GM18526 (cell line): ENCODE measurements around the gene CRADD.
A peak's percentile ranks its signal among the peaks of the same experiment; 100 is the strongest.

ENCODE experiments used
- POLR2A ChIP-seq: IDR thresholded peaks from 3 replicates; pipeline ENCODE4 v1.6.1; 2011; ENCODE audit not compliant: insufficient read length; ENCODE audit errors: extremely low read depth

The CRADD gene

DNA sequence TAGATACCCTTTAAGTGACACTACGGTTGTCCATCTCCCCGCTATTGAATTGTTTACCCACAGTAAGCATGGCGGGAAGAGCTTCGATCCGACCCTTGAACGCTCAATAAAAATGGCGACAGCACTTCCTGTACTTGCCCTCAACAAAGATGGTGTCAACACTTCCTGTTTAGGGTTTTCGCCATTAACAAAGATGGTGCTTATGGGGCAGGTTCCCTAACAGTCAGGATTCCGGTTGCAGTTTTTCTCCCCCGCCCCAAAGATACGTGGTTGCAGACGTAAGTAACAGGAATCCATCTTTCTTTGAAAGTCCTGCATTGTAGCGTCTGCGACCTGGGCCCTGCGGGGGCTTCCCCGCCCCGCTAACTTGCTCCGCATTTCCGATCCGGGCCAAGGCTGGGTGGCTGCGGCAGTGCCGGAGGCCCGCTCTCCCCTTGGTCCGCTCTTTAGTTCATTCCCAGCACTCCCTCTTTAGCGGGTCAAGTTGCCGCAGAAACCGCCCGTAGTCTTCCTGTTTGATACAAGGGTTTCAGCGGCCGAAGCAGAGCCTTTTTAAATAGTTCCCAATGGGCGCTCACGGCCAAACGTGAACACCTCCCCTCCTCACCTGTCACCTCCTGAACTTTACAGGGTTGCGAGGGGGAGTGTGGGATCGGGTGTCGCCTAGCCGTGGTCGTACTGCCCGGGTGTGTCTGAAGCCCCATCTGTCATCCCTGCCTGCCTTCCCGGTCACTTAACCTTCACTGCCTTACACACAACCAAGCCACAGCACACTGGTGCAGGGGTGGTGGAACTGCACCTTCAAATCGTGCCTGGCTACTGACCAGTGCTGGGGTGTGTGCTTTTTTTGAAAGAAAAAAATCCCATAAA is at the start of gene CRADD:
Gene CRADD (plus strand): TSS at position 181 of the 870 bp plus-strand sequence.
- peak; percentile 78 for TF ChIP-seq POLR2A

DNA sequence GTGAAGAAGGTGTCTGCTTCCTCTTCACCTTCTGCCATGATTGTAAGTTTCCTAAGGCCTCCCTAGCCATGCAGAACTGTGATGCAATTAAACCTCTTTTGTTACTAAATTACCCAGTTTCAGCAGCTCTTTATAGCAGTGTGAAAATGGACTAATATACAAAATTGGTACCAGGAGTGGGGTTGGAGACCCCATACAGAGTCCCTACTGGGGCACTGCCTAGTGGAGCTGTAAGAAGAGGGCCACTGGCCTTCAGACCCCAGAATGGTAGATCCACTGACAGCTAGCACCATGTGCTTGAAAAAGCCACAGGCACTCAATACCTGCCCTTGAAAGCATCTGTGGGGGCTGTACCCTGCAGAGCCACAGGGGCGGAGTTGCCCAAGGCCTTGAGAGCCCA is 44.8 kb upstream of the CRADD start:
- TF ChIP-seq POLR2A, result no peak

DNA sequence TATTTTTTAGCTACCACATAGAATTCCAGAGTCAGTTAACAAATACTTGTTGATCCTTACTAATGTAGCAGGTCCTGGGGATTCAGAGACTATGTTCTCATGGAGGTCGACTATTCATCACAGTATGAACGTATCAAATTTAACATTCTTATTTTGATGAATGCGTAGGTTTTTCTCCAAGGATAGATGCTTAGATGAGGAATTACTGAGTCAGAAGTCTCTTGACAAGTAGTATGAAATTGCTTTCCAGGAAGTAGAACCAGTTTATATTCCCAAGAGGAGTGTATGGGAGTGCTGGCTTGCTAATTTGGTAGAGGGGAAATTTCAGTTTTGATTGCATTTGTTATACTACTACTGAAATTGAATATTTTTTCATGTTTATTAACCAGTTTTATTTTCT is 42.8 kb upstream of the CRADD start:
- TF ChIP-seq POLR2A, result no peak

- TF ChIP-seq POLR2A, result no peak
Observed at GRCh38 chr12:93636708-93637107, 40.5 kb upstream of the CRADD start.

DNA sequence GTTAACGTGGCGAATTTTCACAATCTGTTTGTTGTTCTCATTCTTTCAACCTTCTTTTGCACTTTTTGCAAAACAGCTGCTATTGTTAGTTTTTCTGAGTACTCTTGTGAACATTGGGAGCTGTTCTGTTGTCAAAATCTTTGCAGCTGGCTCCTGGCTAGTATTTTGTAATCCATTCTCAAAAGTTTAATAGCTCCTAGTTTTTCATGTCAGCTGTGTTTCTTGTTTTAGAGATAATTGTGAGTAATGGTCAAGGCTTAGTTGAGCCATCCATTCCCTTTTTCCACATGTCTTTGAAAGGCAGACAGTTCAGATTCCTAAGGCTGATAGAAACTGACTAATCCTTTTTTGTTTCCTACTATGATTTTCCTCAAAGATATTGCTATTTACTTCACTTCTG is 39.1 kb upstream of the CRADD start:
- TF ChIP-seq POLR2A, result no peak

DNA sequence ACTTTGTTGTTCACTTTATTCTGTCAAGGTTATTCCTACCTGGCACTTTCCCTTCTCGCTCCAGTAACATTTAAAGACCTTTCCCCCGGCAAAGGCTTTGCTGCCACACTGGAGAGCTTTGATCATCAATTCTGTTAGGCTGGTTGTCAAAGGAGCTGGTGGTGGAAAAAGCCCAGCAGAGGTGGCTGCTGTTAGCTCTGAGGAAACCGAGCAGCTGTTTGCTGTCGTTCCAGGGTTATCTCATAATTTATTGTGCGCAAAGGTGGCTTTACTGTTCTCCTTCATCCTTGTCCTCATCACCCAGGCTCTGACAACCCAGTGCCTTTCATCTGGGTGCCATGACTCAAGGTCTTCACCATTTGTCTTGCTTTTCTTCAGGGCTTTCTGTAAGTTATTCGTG is 38.2 kb upstream of the CRADD start:
- TF ChIP-seq POLR2A, result no peak

DNA sequence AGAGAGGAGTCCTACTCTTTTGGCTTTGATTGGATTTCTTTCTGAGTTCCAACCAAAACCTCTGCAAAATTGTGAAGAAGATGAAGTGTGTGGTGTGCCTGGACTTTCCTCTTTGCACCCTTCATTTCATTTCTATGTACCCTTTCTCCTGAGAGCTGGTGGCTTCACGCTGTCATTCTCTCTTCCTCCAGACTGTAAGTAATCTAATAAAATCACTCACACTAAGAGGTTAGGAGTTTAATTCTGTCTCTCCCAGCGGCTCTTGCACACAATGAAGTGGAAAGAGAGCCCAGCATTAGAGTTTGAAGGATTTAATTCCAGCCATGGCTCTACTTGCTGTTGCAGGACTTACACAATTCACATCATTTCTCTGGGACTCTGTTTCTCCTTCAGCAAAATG is 37.8 kb upstream of the CRADD start:
- no peak for TF ChIP-seq POLR2A

DNA sequence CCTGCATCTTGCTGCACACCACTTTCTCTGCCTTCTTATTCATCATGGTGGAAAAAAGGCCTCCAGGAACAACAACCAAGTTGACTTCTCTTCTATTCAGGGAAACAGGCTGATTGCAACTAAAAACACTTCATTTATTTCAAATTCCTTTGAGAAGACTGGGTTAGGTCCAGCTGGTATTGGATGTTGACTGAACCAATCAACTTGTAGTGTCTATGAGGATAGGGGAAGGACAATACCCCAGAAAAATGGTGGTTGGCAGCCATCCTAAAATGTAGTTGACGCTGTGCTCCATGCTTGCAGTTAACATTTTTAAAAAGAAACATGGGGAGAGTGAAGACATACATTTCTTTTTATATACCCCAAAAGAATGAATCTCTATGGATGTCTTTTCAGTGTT is 34.4 kb upstream of the CRADD start:
- no peak for TF ChIP-seq POLR2A

- TF ChIP-seq POLR2A, result no peak
Observed at GRCh38 chr12:93645702-93646101, 31.5 kb upstream of the CRADD start.

DNA sequence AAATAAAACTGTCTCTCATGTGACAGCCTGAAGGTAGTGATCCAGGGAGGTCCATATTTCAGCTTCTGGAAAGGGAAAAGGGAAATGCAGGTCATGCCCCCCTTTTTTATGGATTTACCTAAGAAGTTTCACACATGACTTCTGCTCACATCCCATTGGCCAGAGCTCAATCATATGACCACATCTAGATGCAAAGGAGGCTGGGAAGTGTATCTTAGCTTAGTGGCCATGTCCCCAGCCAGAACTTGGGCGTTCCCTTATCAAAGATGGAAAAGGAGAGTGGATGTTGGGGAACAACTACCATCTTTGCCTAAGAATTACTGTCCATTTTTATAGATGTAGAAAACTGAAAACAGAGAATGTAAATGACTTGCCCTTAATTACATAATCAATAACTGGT is 26.5 kb upstream of the CRADD start:
- no peak for TF ChIP-seq POLR2A

DNA sequence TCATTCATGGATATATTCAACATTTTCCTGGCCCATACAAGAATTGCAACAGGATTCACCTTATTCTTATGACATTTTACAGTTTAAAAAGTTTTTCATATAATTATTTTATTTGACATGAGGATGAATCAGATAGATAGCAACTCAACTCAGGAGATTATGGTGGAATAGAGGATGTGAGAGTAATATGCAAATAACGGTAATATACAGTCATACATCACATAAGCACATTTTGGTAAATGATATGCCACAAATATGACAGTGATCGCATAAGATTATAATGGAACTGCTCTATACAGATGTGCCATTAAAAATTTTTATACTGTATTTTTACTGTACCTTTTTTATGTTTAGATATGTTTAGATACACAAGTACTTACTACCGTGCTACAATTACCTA is 24.1 kb upstream of the CRADD start:
- no peak for TF ChIP-seq POLR2A

DNA sequence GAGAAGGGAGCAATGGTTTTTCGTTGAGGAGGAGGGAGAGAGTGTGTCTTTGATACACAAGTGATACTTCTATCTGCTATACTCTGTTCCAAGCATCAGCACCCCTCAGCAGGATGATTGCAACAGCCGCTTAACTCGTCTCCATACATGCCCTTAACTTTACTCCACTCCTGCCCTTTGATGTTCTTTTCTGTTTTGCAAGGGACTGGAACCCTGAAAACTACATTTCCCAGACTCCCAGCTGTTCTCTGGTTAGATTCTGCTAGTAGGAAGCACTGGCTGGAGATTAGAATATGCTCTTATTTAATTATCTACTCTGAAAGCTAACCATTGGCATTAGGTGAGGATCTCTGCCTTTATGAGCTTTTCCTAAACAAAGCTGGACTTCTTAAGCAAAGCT is 23.5 kb upstream of the CRADD start:
- TF ChIP-seq POLR2A, result no peak

GRCh38 chr12:93654421-93654820 is 22.8 kb upstream of the CRADD start:
- no peak for TF ChIP-seq POLR2A

DNA sequence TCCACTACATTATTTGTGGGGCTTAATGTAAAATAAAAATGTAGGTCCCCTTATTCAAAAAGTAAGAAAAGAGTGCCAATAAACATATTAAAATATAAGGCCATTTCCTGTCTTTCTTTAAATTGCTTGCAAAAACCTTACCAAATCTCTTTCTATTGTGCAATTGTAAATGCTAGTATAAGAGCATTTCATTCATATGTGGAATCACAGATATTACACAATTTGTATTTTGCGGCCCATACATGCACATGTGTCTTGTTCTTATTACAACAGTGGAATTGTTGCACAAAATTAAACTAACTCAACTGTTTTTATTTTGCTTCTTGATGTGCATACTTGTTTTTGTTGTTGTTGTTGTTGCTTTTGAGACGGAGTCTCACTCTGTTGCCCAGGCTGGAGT is 20.1 kb upstream of the CRADD start:
- TF ChIP-seq POLR2A, result no peak

- TF ChIP-seq POLR2A, result no peak
Observed at GRCh38 chr12:93661021-93661420, 16.2 kb upstream of the CRADD start.

- no peak for TF ChIP-seq POLR2A
Observed at GRCh38 chr12:93663006-93663728, 14.0 kb upstream of the CRADD start.
